Activated CD8-positive, alpha-beta memory T cell treated with anti-CD3 and anti-CD28 coated beads, Interleukin-2, amount 50 U/mL, for 1 hour (primary cell): ENCODE results near the gene GNRHR.

Experiments
- DNase-seq: peaks from one replicate; pipeline ENCODE4 v3.0.0-alpha.2; 2020; ENCODE audit errors: extremely low read depth

GNRHR gene

DNA sequence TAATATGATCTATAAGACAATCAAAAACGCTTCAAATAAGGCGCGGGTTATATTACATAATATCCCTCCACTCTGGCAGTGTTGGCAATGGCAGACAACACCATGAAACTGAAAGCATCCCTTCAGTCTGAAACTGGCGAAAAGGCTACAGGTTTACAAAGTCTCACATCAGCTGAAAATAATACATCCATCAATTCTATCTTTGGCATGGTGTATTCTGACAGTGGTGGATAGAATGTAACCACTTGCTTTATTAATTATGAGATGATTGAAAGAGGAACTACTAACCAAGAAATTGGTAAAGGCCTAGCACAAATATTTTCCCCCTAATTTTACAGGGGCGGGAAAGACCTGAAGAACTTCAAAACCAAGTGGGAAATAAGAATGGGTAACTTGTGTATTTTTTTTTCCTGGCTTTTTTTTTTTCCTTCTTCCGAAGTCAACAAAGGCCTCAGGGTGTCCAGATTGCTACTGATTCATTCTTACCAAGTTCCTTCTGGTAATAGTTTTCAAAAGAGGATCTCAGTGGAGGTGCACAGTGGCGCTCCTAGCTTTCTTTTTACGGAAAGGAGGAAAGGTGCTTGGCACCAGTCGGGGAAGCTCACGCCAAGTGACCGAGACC, 54.0 kb downstream of the GNRHR start:
- no peak for DNase-seq

GRCh38 chr4:67699603-67700002, 54.6 kb downstream of the GNRHR start:
- DNase-seq, result no peak

DNA sequence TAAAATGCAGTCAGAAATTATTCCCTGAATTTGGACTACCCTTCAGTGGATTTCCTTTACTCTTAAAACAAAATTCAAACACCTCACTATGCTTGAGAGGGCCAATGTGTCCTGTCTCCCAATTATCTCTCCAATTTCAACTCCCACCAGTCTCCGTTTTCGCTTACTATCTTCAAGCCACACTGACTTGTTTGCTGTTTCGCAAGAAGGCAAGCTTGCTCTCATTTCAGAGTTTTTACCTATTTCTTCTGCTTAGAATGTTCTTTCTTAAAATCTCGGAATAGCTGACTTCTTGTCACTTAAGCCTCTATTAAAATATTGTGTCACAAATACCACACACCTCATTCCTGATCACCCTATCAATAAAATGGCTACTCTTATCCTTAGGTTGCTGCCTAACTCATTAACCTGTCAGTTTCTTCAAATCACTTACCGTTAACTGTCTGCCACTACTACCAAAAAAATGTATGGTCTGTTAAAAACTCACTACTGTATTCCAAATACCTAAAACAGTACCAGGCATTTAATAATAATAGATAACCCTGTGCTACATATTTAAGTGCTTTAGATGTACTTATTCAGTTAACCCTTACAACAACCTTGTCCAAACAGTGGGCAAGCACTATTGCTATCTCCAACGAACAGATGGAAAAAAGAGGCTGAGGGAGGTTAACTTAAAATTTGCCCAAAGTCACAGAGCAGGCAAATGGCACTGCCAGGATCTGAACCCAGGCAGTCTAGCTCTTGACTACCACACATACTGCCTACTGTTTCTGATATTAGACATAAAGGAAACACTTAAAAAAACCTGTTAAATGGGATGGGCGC, 56.1 kb downstream of the GNRHR start:
- DNase-seq, result no peak

GRCh38 chr4:67696061-67696460, 58.1 kb downstream of the GNRHR start:
- DNase-seq, result no peak

GRCh38 chr4:67694662-67695061, 59.5 kb downstream of the GNRHR start:
- DNase-seq, result no peak

- no peak for DNase-seq
These were observed 62.9 kb downstream of the GNRHR start for GRCh38 chr4:67691328-67691727.
